DMS53 (cell line): ENCODE data around the gene JAML.

ENCODE experiments used
- DNase-seq: peaks from one replicate; lab custom pipeline; 2025; lab: John Stamatoyannopoulos, UW

JAML gene

GRCh38 chr11:118224511-118225188 lies at the start of gene JAML:
Gene JAML (minus strand): TSS chr11:118225011. CDS start chr11:118214866, 10,145 bp downstream.
- no peak for DNase-seq

- DNase-seq: no peak
Observed at GRCh38 chr11:118274186-118274585, 49.4 kb upstream of the JAML start.

- DNase-seq: no peak
Observed at GRCh38 chr11:118272001-118272400, 47.2 kb upstream of the JAML start.

GRCh38 chr11:118267486-118267885 lies 42.7 kb upstream of the JAML start:
- DNase-seq: no peak

- DNase-seq: no peak
Observed at GRCh38 chr11:118265954-118266353, 41.1 kb upstream of the JAML start.

- no peak for DNase-seq
Observed at GRCh38 chr11:118264569-118265465, 40.0 kb upstream of the JAML start.

- peak; percentile 82 for DNase-seq
Observed at GRCh38 chr11:118263695-118264568, 39.1 kb upstream of the JAML start, which contains the start of gene MPZL2. Gene MPZL2 (minus strand): TSS chr11:118264297. CDS start chr11:118264153, 144 bp downstream.

GRCh38 chr11:118263112-118263511 lies 38.3 kb upstream of the JAML start:
- DNase-seq: no peak

- DNase-seq: no peak
Observed at GRCh38 chr11:118260353-118260752, 35.5 kb upstream of the JAML start.

- no peak for DNase-seq
Observed at GRCh38 chr11:118259138-118259537, 34.3 kb upstream of the JAML start.

GRCh38 chr11:118258410-118258809 lies 33.6 kb upstream of the JAML start:
- DNase-seq: peak; percentile 19

- DNase-seq: peak; percentile 54
Observed at GRCh38 chr11:118252688-118253087, 27.9 kb upstream of the JAML start.

- peak; percentile 100 for DNase-seq
Observed at GRCh38 chr11:118251858-118252652, 27.2 kb upstream of the JAML start, which contains the start of gene MPZL3. Gene MPZL3 (minus strand): TSS chr11:118252365. CDS start chr11:118252294, 71 bp downstream.

- peak; percentile 33 for DNase-seq
Observed at GRCh38 chr11:118247041-118247440, 22.2 kb upstream of the JAML start.

- DNase-seq: no peak
Observed at GRCh38 chr11:118245936-118246562, 21.2 kb upstream of the JAML start.

- no peak for DNase-seq
Observed at GRCh38 chr11:118243993-118244762, 19.4 kb upstream of the JAML start.

GRCh38 chr11:118243161-118243560 lies 18.4 kb upstream of the JAML start:
- no peak for DNase-seq

GRCh38 chr11:118241764-118242098 lies 16.9 kb upstream of the JAML start:
- no peak for DNase-seq

GRCh38 chr11:118240999-118241763 lies 16.4 kb upstream of the JAML start:
- peak; percentile 93 for DNase-seq
